ENCODE data around the gene TRRAP. TPM values are rescaled to one million over a fixed set of nuclear protein-coding genes. Genes with fewer than 3 reads are reported as not detected.

Gene TRRAP
- total RNA-seq, 6 donors from 2014 or later, result 29.1 to 53.4 (median 37.5) TPM

DNA sequence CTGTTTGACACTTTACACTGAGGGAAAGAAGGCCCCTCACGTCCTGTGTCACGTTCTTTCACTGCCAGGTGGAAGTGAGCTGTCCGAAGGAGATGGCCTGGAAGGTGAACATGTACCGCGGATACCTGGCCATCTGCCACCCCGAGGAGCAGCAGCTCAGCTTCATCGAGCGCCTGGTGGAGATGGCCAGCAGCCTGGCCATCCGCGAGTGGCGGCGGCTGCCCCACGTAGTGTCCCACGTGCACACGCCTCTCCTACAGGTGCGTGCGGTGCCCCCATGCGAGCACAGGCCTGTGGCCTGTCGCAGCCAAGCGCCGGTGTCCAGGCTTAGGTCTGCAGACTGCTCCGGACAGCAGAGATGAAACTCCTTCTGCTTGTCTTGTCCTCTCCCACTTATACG lies 103.4 kb downstream of the TRRAP start:
- TF ChIP-seq EP300 (IDR thresholded peaks at IDR 0.05) (no peak), POLR2A (IDR thresholded peaks at IDR 0.05) (no peak), CTCF (IDR thresholded peaks at IDR 0.05) (no peak)
- 93 to 94% methylated on average over 14 to 23 of the region's 23 CpGs for WGBS, 2 donors
- DNase-seq (no peak), ATAC-seq (ENCODE audit: low FRiP score in 2 of 2) (no peak)
- Histone ChIP-seq H3K27ac (no peak overlapping the region), H3K4me3 (no peak overlapping the region), H3K9me3 (no peaks in the 10 kb centered on the region), H3K36me3 (peaks cover 50 to 99% (median 91%) of the 10 kb centered on the region in 4 donors), H3K27me3 (no peaks in the 10 kb centered on the region), H3K4me1 (no peaks in the 10 kb centered on the region)

- Histone ChIP-seq H3K27me3 (no peaks in the 10 kb centered on the region), H3K4me1 (no peaks in the 10 kb centered on the region), H3K27ac (no peak overlapping the region), H3K4me3 (no peak overlapping the region), H3K9me3 (no peaks in the 10 kb centered on the region), H3K36me3 (peaks cover 41 to 96% (median 84%) of the 10 kb centered on the region in 4 donors)
- no peak for TF ChIP-seq POLR2A (IDR thresholded peaks at IDR 0.05)
- TF ChIP-seq POLR2AphosphoS5 (IDR thresholded peaks at IDR 0.05), result no peak
- no peak for TF ChIP-seq CTCF (IDR thresholded peaks at IDR 0.05)
- TF ChIP-seq EP300 (IDR thresholded peaks at IDR 0.05), result no peak
- WGBS, 2 donors, result 89 to 92% methylated on average over 8 of the region's 8 CpGs
- ATAC-seq (ENCODE audit: low FRiP score in 2 of 2) (no peak), DNase-seq (no peak)
These were observed 104.4 kb downstream of the TRRAP start for GRCh38 chr7:98982686-98983085.

DNA sequence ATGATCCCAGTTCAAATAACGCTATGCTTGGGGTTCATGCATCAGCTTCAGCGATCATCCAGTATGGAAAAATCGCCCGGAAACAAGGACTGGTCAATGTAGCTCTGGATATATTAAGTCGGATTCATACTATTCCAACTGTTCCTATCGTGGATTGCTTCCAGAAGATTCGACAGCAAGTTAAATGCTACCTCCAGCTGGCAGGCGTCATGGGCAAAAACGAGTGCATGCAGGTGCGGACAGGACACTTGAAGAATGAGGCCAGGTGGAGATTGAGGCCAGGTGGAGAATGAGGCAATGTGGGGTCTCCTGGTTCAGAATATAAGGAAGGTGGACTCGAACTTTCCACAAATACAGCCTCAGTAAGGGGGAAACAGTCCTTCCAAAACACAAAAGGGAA lies 105.8 kb downstream of the TRRAP start:
- DNase-seq (no peak), ATAC-seq (ENCODE audit: low FRiP score in 2 of 2) (no peak)
- Histone ChIP-seq H3K27me3 (no peaks in the 10 kb centered on the region), H3K27ac (no peak overlapping the region), H3K36me3 (peaks cover 40 to 96% (median 79%) of the 10 kb centered on the region in 4 donors), H3K9me3 (no peaks in the 10 kb centered on the region), H3K4me1 (no peaks in the 10 kb centered on the region), H3K4me3 (no peak overlapping the region)
- WGBS, 2 donors, result 90 to 92% methylated on average over 11 of the region's 11 CpGs
- TF ChIP-seq CTCF (IDR thresholded peaks at IDR 0.05) (no peak), POLR2AphosphoS5 (IDR thresholded peaks at IDR 0.05) (no peak), EP300 (IDR thresholded peaks at IDR 0.05) (no peak), POLR2A (IDR thresholded peaks at IDR 0.05) (no peak)

- Histone ChIP-seq H3K36me3 (peaks cover 52 to 96% (median 81%) of the 10 kb centered on the region in 4 donors), H3K9me3 (no peaks in the 10 kb centered on the region), H3K4me1 (no peaks in the 10 kb centered on the region), H3K4me3 (no peak overlapping the region), H3K27me3 (no peaks in the 10 kb centered on the region), H3K27ac (no peak overlapping the region)
- ATAC-seq (ENCODE audit: low FRiP score in 2 of 2) (no peak), DNase-seq (peak in 1 of 2 donors; percentile 4)
- 70 to 75% methylated on average over 4 of the region's 4 CpGs for WGBS, 2 donors
- no peak for TF ChIP-seq POLR2AphosphoS5 (IDR thresholded peaks at IDR 0.05)
- no peak for TF ChIP-seq CTCF (IDR thresholded peaks at IDR 0.05)
- TF ChIP-seq EP300 (IDR thresholded peaks at IDR 0.05), result no peak
- TF ChIP-seq POLR2A (IDR thresholded peaks at IDR 0.05), result no peak
These were observed 107.1 kb downstream of the TRRAP start for GRCh38 chr7:98985406-98985805.

DNA sequence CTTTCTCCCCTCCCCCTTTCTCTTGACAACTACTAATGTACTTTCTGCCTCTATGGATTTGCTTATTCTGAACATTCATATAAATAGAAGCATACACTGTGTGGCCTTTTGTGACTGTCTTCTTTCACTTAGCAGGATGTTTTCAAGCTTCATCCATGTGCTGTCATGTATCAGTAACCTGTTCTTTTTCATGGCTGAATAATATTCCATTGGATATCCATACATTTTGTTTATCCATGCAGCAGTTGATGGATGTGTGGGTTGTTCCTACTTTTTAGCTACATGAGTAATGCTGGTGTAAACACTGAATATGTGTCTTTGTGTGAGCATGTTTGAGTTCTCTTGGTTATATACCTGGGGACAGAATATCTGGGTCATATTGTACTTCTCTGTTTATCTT lies 107.6 kb downstream of the TRRAP start:
- ATAC-seq (ENCODE audit: low FRiP score in 2 of 2) (no peak), DNase-seq (no peak)
- H3K36me3 ChIP-seq, result peaks cover 57 to 96% (median 80%) of the 10 kb centered on the region in 4 donors
- H3K9me3 ChIP-seq, result no peaks in the 10 kb centered on the region
- H3K4me3 ChIP-seq, result no peak overlapping the region
- H3K27me3 ChIP-seq, result no peaks in the 10 kb centered on the region
- TF ChIP-seq CTCF (IDR thresholded peaks at IDR 0.05), result no peak
- TF ChIP-seq POLR2AphosphoS5 (IDR thresholded peaks at IDR 0.05), result no peak
- no peaks in the 10 kb centered on the region for H3K4me1 ChIP-seq
- no peak overlapping the region for H3K27ac ChIP-seq

Data from upper lobe of left lung (tissue), 6 donors.